Stomach (tissue), 9 donors: ENCODE measurements around the gene ARHGAP1. TPM values are rescaled to one million over a fixed set of nuclear protein-coding genes. Genes with fewer than 3 reads are reported as not detected.

ENCODE experiments used
- DNase-seq, 2 donors: peaks; one replicate each; pipeline versions ENCODE4 v3.0.0 to v3.0.0-alpha.2; 2013 to 2019
- H3K27ac ChIP-seq, 5 donors: fragments of 200-600 bp in 4 of 5; sonication (generic) in 4 of 5; one replicate each; pipeline ENCODE4 v1.5.1; 2013 to 2019; ENCODE audit warnings: mild to moderate bottlenecking in 1 of 5, moderate library complexity in 1 of 5
- H3K27me3 ChIP-seq, 3 donors: fragments of 200-600 bp; sonication (generic); one replicate each; pipeline ENCODE4 v1.5.1; 2017 to 2019; ENCODE audit warnings: mixed run types in 1 of 3
- H3K36me3 ChIP-seq, 4 donors: fragments of 200-600 bp; sonication (generic); 1 replicate in 3 of 4; 2 replicates in 1 of 4; pipeline ENCODE4 v1.5.1; 2016 to 2019
- H3K4me1 ChIP-seq, 4 donors: fragments of 200-600 bp; sonication (generic); one replicate each; pipeline ENCODE4 v1.5.1; 2016 to 2019
- H3K4me3 ChIP-seq, 4 donors: fragments of 200-600 bp; sonication (generic) in 3 of 4; one replicate each; pipeline ENCODE4 v1.5.1; 2016 to 2019; ENCODE audit warnings: mild to moderate bottlenecking in 1 of 4
- H3K9me3 ChIP-seq, 4 donors: fragments of 200-600 bp; sonication (generic); one replicate each; pipeline ENCODE4 v1.5.1; 2016 to 2019
- EP300 ChIP-seq: sonication (generic); formaldehyde crosslinking; IDR thresholded peaks from one replicate; pipeline ENCODE4 v1.6.1; 2017; ENCODE audit warnings: antibody characterized with exemption
- POLR2A ChIP-seq, 4 donors: fragments of 450-650 bp; IDR thresholded peaks; one replicate each; pipeline ENCODE4 v1.6.1; 2016; ENCODE audit warnings: antibody characterized with exemption in 4 of 4, control low read depth in 2 of 4, mild to moderate bottlenecking in 1 of 4, moderate library complexity in 1 of 4
- POLR2AphosphoS5 ChIP-seq, 3 donors: sonication (generic); formaldehyde crosslinking; IDR thresholded peaks; one replicate each; pipeline ENCODE4 v1.6.1; 2016; ENCODE audit warnings: antibody characterized with exemption in 3 of 3
- WGBS, 5 donors: extraction: QIAGEN DNeasy Blood & Tissue Kit in 3 of 5; methylation state at CpG; one replicate each; pipeline versions ENCODE4 v1.1.5 to v1.1.7; 2013 to 2018; 5-methylcytosine and 5-hydroxymethylcytosine counted together
- intact Hi-C: fragments of 100-400 bp; cut with DNase I; formaldehyde crosslinking; loops from one replicate; pipeline ENCODE4 v1.15.1; 2023; ENCODE audit warnings: low total_unique reads
- polyA plus RNA-seq, 3 donors: library from polyadenylated mRNA; stranded (reverse); fragments of 200-250 nt; gene quantifications; one replicate each; pipeline ENCODE4 v1.2.3, GENCODE V29; 2013
- total RNA-seq, 5 donors: library from RNA; depleted of rRNA; stranded (reverse); fragments of >200 nt; gene quantifications; one replicate each; pipeline versions ENCODE4 v1.1.0 to v1.2.3, GENCODE V29; 2014 to 2016
- TF ChIP-seq, protein P1 (sequence below), 7 experiments: fragments of 450-650 bp in 4 of 7; fragments of 200-600 bp in 3 of 7; sonication (generic) in 3 of 7; IDR thresholded peaks; one replicate each; pipeline ENCODE4 v1.5.1; 2016 to 2019; ENCODE audit warnings: antibody characterized with exemption in 7 of 7, control low read depth in 2 of 7, mild to moderate bottlenecking in 1 of 7
- donor health status: healthy with polysubstance abuse.
- donor health status: Bipolar disorder and iron deficiency.
- donor health status: healthy.

ARHGAP1 gene
- total and polyA plus RNA-seq, 8 donors: 21.1 to 82.9 (median 31.3) TPM

DNA sequence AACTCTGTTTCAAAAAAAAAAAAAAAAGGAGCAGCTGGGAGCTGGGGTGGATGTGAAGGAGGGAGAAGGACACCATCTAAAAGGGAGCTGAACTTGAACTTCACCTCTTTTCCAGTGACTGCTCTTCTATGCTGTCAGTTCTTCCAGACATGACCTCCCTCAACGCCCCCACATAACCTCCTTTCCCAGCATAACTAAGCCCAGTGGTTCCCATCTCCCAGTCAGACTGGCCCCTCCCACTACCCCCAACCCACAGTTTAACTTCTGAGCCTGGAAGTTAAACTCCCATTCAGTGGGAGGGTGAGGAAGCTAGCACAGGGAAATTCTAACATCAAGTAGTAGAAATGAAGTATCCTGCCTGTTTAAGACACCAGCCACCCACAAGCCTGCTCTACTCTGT lies 1.8 kb downstream of the ARHGAP1 start:
- DNase-seq: no peak
- H3K9me3 ChIP-seq: no peaks in the 10 kb centered on the region
- no peak for TF ChIP-seq POLR2AphosphoS5 (IDR thresholded peaks at IDR 0.05)
- TF ChIP-seq, protein P1, sequence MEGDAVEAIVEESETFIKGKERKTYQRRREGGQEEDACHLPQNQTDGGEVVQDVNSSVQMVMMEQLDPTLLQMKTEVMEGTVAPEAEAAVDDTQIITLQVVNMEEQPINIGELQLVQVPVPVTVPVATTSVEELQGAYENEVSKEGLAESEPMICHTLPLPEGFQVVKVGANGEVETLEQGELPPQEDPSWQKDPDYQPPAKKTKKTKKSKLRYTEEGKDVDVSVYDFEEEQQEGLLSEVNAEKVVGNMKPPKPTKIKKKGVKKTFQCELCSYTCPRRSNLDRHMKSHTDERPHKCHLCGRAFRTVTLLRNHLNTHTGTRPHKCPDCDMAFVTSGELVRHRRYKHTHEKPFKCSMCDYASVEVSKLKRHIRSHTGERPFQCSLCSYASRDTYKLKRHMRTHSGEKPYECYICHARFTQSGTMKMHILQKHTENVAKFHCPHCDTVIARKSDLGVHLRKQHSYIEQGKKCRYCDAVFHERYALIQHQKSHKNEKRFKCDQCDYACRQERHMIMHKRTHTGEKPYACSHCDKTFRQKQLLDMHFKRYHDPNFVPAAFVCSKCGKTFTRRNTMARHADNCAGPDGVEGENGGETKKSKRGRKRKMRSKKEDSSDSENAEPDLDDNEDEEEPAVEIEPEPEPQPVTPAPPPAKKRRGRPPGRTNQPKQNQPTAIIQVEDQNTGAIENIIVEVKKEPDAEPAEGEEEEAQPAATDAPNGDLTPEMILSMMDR (IDR thresholded peaks at IDR 0.05): no peak
- no peak for TF ChIP-seq EP300
- TF ChIP-seq POLR2A (IDR thresholded peaks at IDR 0.05): no peak
- 65 to 77% (median 68%) methylated on average over 1 of the region's 1 CpG for WGBS, 5 donors
- H3K36me3 ChIP-seq: peaks cover 34 to 58% (median 53%) of the 10 kb centered on the region in 4 donors
- peak overlapping the region in 2 of 4 donors; percentile 5 to 99 for H3K4me3 ChIP-seq
- intact Hi-C loops: no loop called here
- H3K27me3 ChIP-seq: no peaks in the 10 kb centered on the region
- H3K4me1 ChIP-seq: peaks cover 54 to 85% (median 68%) of the 10 kb centered on the region in 4 donors
- H3K27ac ChIP-seq: peak overlapping the region in 3 of 5 donors; percentile 40 to 92 (median 62)

DNA sequence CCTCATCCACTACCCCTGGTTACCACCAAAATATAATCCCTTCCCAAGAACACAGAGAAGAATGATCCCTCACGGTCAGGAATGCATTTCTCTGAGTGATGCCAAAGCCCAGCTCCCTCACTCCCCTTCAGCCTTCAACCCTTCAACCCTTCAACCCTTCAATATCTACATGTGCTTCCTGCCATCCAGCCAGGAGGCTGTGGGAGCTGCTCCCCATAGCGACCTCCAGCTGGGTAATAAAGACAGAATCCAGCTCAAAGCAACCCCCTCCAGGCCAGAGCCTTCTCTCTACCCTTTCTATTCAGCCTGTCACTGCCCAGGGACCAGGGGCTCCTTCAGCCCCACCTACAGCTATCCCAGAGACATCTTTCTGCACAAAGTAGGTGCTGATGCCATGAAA lies 2.7 kb downstream of the ARHGAP1 start:
- H3K27ac ChIP-seq: peak overlapping the region in 4 of 5 donors; percentile 40 to 92 (median 54)
- H3K4me1 ChIP-seq: peaks cover 52 to 82% (median 65%) of the 10 kb centered on the region in 4 donors
- peak overlapping the region in 1 of 4 donors; percentile 99 for H3K4me3 ChIP-seq
- WGBS, 5 donors: 45 to 75% (median 62%) methylated on average over 2 of the region's 2 CpGs
- intact Hi-C loops: no loop called here
- H3K27me3 ChIP-seq: no peaks in the 10 kb centered on the region
- peaks cover 26 to 58% (median 53%) of the 10 kb centered on the region in 4 donors for H3K36me3 ChIP-seq
- no peaks in the 10 kb centered on the region for H3K9me3 ChIP-seq
- DNase-seq: no peak
- no peak for TF ChIP-seq EP300
- TF ChIP-seq POLR2AphosphoS5 (IDR thresholded peaks at IDR 0.05): no peak
- TF ChIP-seq, protein P1 (IDR thresholded peaks at IDR 0.05): no peak
- TF ChIP-seq POLR2A (IDR thresholded peaks at IDR 0.05): no peak

DNA sequence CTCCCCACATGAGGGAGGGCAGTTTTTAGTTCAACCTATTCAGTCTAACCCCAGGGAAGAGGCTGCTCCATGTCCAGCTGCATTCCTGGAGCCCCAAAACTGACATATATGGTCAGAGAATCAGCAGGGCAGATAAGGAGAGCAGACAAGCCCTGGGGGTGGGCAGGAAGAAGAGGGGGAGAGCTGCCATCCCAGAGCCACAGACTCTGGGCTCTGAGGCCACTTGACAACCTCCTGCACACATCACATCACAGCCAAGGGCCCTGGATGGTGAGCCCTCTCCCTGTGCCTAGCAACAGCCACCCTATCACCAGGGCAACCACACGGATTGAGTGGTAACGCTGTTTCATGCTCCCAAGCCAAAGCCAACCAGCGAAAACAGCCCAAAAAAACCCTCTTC lies 3.1 kb downstream of the ARHGAP1 start:
- Histone ChIP-seq H3K27me3 (no peaks in the 10 kb centered on the region), H3K4me1 (peaks cover 47 to 78% (median 60%) of the 10 kb centered on the region in 4 donors), H3K27ac (peak overlapping the region in 4 of 5 donors; percentile 40 to 92 (median 54)), H3K9me3 (no peaks in the 10 kb centered on the region), H3K36me3 (peaks cover 25 to 58% (median 53%) of the 10 kb centered on the region in 4 donors), H3K4me3 (peak overlapping the region in 1 of 4 donors; percentile 99)
- peak in 1 of 2 donors; percentile 59 for DNase-seq
- WGBS, 5 donors: 41 to 60% (median 57%) methylated on average over 3 of the region's 3 CpGs
- TF ChIP-seq POLR2A (IDR thresholded peaks at IDR 0.05): no peak
- no peak for TF ChIP-seq EP300
- TF ChIP-seq, protein P1 (IDR thresholded peaks at IDR 0.05): no peak
- no peak for TF ChIP-seq POLR2AphosphoS5 (IDR thresholded peaks at IDR 0.05)
- intact Hi-C loops: no loop called here

DNA sequence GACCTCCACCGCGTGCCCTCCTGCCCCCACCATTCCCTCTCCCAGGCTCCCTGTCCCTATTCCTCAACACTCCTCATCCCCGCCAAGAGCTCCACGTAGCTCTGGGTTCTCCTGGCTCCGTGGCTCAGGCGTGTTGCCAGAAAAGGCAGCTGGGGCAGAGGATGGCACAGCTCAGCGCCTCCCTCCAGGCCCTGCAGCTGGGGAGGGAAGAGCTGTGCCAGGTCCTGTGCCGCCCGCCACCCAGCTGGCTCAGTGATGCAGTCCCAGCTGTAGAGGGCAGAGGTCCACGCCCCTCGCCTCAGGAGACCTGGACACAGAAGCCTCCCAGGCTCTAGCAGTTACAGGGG lies 4.2 kb downstream of the ARHGAP1 start:
- intact Hi-C loops: no loop called here
- H3K4me3 ChIP-seq: no peak overlapping the region
- TF ChIP-seq POLR2A (IDR thresholded peaks at IDR 0.05): no peak
- no peak for TF ChIP-seq POLR2AphosphoS5 (IDR thresholded peaks at IDR 0.05)
- no peak for TF ChIP-seq EP300
- H3K27ac ChIP-seq: peak overlapping the region in 3 of 5 donors; percentile 40 to 92 (median 62)
- 63 to 82% (median 66%) methylated on average over 8 to 11 of the region's 11 CpGs for WGBS, 5 donors
- H3K36me3 ChIP-seq: peaks cover 22 to 65% (median 60%) of the 10 kb centered on the region in 4 donors
- H3K4me1 ChIP-seq: peaks cover 36 to 67% (median 50%) of the 10 kb centered on the region in 4 donors
- no peaks in the 10 kb centered on the region for H3K27me3 ChIP-seq
- H3K9me3 ChIP-seq: no peaks in the 10 kb centered on the region
- DNase-seq: no peak
